GM21381 (cell line): Measurements from ENCODE around the gene FLRT2.

ENCODE experiments used
- ATAC-seq: cut with Tn5 transposase; IDR thresholded peaks from one replicate; pipeline ENCODE4 v1.9.1; 2021; ENCODE audit warnings: mild to moderate bottlenecking, moderate library complexity; ENCODE audit not compliant: unreplicated experiment

The FLRT2 gene

GRCh38 chr14:85625925-85626585 is 96.1 kb downstream of the FLRT2 start:
- no peak for ATAC-seq

GRCh38 chr14:85634205-85634604 is 104.3 kb downstream of the FLRT2 start:
- no peak for ATAC-seq

- ATAC-seq = no peak
Observed at GRCh38 chr14:85644211-85644610, 114.3 kb downstream of the FLRT2 start.

- ATAC-seq = no peak
Observed at GRCh38 chr14:85653029-85653428, 123.1 kb downstream of the FLRT2 start.

- ATAC-seq = no peak
Observed at GRCh38 chr14:85660243-85660922, 130.4 kb downstream of the FLRT2 start.

GRCh38 chr14:85662096-85662495 is 132.2 kb downstream of the FLRT2 start:
- no peak for ATAC-seq

GRCh38 chr14:85663256-85663655 is 133.3 kb downstream of the FLRT2 start:
- ATAC-seq = no peak

GRCh38 chr14:85663667-85664066 is 133.7 kb downstream of the FLRT2 start:
- ATAC-seq = no peak

- no peak for ATAC-seq
Observed at GRCh38 chr14:85675957-85676356, 146.0 kb downstream of the FLRT2 start.

- ATAC-seq = no peak
Observed at GRCh38 chr14:85686908-85687307, 157.0 kb downstream of the FLRT2 start.

- ATAC-seq = no peak
Observed at GRCh38 chr14:85687456-85687855, 157.5 kb downstream of the FLRT2 start.

- ATAC-seq = no peak
Observed at GRCh38 chr14:85688006-85688405, 158.1 kb downstream of the FLRT2 start.

- no peak for ATAC-seq
Observed at GRCh38 chr14:85695300-85695699, 165.4 kb downstream of the FLRT2 start.

- no peak for ATAC-seq
Observed at GRCh38 chr14:85701116-85701515, 171.2 kb downstream of the FLRT2 start.

- ATAC-seq = no peak
Observed at GRCh38 chr14:85701763-85702162, 171.8 kb downstream of the FLRT2 start.

GRCh38 chr14:85702191-85702590 is 172.2 kb downstream of the FLRT2 start:
- ATAC-seq = no peak

GRCh38 chr14:85702997-85703396 is 173.1 kb downstream of the FLRT2 start:
- no peak for ATAC-seq
